Endothelial cell (in vitro differentiated cells): ENCODE results near the gene THSD7A. TPM values are rescaled to one million over a fixed set of nuclear protein-coding genes. Genes with fewer than 3 reads are reported as not detected.

Source experiments
- DNase-seq: peaks from one replicate; pipeline ENCODE4 v3.0.0; 2021; ENCODE audit warnings: low spot score
- H3K27ac Mint-ChIP-seq: one replicate; pipeline ENCODE4 v1.8.0; 2021; ENCODE audit warnings: mixed read lengths, inconsistent platforms; ENCODE audit not compliant: unreplicated experiment
- H3K27me3 Mint-ChIP-seq: one replicate; pipeline ENCODE4 v1.8.0; 2021; ENCODE audit warnings: mild to moderate bottlenecking, moderate library complexity, mixed read lengths, inconsistent platforms; ENCODE audit not compliant: unreplicated experiment
- H3K36me3 Mint-ChIP-seq: one replicate; pipeline ENCODE4 v1.8.0; 2021; ENCODE audit warnings: mild to moderate bottlenecking, low read depth, mixed read lengths, inconsistent platforms; ENCODE audit not compliant: unreplicated experiment
- H3K4me1 Mint-ChIP-seq: one replicate; pipeline ENCODE4 v1.8.0; 2021; ENCODE audit warnings: mild to moderate bottlenecking, mixed read lengths, inconsistent platforms; ENCODE audit not compliant: unreplicated experiment
- H3K4me3 Mint-ChIP-seq: one replicate; pipeline ENCODE4 v1.8.0; 2021; ENCODE audit warnings: mild to moderate bottlenecking, mixed read lengths, inconsistent platforms; ENCODE audit not compliant: unreplicated experiment
- H3K9me3 Mint-ChIP-seq: one replicate; pipeline ENCODE4 v1.8.0; 2021; ENCODE audit warnings: mixed read lengths, inconsistent platforms; ENCODE audit not compliant: unreplicated experiment
- total RNA-seq: library from RNA; stranded (reverse); fragmentation: NEBNext Ultra II Directional; extraction: Animal tissue kit (Norgen Biotek cat#: 25700); gene quantifications from one replicate; pipeline ENCODE4 v1.2.1, GENCODE V29; 2021; ENCODE audit not compliant: unreplicated experiment
- TF ChIP-seq, protein P1 (sequence below): fragments of 200-600 bp; sonication (generic); IDR thresholded peaks from one replicate; pipeline ENCODE4 v1.5.0; 2021; ENCODE audit warnings: antibody characterized with exemption; ENCODE audit not compliant: unreplicated experiment

The THSD7A gene
- total RNA-seq, 1 donor from 2014 or later = 28.7 TPM

DNA sequence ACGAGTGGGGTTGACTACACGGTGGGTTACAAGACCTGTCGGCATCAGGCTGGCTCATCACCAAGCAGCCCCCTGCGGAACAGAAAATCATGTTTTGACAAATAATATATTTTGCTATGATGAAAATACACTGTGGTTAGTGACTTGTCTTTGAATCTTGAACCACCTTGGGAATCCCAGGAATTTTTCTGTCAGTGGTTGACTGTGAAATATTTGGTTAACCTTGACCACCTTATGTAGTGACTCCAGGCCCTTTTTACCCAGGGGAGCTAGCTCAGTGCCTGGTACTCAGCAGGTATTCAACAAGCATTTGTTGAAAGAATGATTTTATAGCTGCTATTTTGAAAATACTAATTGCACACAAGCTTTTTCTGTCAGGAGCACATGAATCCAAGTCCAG lies 452.4 kb downstream of the THSD7A start:
- DNase-seq = no peak
- TF ChIP-seq, protein P1, sequence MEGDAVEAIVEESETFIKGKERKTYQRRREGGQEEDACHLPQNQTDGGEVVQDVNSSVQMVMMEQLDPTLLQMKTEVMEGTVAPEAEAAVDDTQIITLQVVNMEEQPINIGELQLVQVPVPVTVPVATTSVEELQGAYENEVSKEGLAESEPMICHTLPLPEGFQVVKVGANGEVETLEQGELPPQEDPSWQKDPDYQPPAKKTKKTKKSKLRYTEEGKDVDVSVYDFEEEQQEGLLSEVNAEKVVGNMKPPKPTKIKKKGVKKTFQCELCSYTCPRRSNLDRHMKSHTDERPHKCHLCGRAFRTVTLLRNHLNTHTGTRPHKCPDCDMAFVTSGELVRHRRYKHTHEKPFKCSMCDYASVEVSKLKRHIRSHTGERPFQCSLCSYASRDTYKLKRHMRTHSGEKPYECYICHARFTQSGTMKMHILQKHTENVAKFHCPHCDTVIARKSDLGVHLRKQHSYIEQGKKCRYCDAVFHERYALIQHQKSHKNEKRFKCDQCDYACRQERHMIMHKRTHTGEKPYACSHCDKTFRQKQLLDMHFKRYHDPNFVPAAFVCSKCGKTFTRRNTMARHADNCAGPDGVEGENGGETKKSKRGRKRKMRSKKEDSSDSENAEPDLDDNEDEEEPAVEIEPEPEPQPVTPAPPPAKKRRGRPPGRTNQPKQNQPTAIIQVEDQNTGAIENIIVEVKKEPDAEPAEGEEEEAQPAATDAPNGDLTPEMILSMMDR = no peak
- H3K9me3 Mint-ChIP-seq = no peaks in the 10 kb centered on the region
- H3K4me3 Mint-ChIP-seq = no peak overlapping the region
- no peaks in the 10 kb centered on the region for H3K4me1 Mint-ChIP-seq
- no peaks in the 10 kb centered on the region for H3K36me3 Mint-ChIP-seq
- H3K27me3 Mint-ChIP-seq = no peaks in the 10 kb centered on the region
- no peak overlapping the region for H3K27ac Mint-ChIP-seq

DNA sequence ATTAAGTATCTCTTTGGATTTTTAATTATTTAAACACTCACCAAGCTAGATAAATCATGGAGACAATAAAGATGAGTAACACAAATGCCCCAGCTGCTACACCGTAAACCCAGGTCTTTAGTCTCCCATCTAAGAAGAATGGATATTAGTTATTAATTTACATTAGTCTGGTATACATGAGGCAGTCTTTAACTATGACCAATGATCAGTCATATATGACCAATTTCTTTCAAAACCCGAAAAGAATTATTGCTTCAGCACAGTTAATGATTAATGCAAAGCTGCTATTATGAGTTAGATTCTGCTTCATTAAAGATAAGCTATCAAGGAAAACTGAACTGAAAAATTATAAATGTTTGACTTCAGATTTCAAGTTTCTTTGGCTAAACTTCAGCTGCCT lies 455.5 kb downstream of the THSD7A start:
- H3K4me3 Mint-ChIP-seq = no peak overlapping the region
- H3K36me3 Mint-ChIP-seq = no peaks in the 10 kb centered on the region
- DNase-seq = no peak

DNA sequence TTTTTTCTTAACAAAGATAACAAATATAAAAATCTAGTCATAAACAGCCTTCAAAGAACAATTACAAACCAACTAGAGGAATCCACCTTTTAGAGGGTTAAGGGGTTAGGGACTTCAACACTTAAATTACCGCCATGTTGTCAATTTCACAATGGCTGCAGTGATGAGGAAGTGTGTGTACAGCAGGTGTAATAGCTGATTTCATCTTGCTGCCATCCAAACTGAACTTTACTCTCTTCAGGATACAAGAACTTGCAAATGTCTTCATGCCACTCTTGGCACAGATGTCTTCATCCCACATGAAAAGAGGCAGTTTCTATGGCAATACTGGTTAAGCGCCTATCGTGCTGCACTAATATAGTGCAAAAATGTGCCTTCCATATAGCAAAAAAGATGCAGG lies 457.4 kb downstream of the THSD7A start:
- no peak overlapping the region for H3K4me3 Mint-ChIP-seq
- H3K4me1 Mint-ChIP-seq = peaks cover 2% of the 10 kb centered on the region
- H3K36me3 Mint-ChIP-seq = no peaks in the 10 kb centered on the region
- DNase-seq = no peak
- H3K27ac Mint-ChIP-seq = no peak overlapping the region
- no peaks in the 10 kb centered on the region for H3K27me3 Mint-ChIP-seq
- H3K9me3 Mint-ChIP-seq = no peaks in the 10 kb centered on the region
- TF ChIP-seq, protein P1 = no peak

More for the DNA sequence above, 455.5 kb downstream of the THSD7A start:
- Mint-ChIP-seq H3K4me1 (no peaks in the 10 kb centered on the region), H3K9me3 (no peaks in the 10 kb centered on the region), H3K27me3 (no peaks in the 10 kb centered on the region), H3K27ac (no peak overlapping the region)
- TF ChIP-seq, protein P1 = no peak

DNA sequence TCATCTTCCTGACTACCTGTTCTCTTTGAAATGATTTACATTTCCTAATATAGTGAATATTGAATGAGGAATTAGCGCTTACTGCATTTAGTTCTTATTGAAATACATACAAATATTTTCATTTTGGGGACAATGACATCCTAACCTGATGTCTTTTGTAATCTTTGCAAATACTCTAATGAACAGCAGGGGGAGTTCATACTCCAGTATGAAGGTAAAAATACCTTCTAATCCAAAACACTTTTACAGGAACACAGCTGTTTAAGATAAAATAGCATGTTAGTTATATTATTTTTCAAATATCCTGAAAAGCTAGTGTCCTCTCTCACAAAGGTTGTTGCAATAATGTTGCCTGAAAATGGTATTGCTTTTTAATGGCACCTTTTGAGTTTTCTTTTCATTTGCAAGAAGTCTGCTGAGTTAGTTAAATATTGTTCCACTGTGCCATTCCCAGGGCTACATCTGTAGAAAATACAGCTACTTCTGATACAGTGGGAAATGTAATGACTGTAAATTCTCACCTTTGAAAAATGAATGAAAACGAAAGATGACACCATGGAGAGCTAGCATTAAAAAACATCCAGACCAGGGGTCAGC lies 458.4 kb downstream of the THSD7A start:
- no peaks in the 10 kb centered on the region for H3K36me3 Mint-ChIP-seq
- H3K9me3 Mint-ChIP-seq = no peaks in the 10 kb centered on the region
- H3K27me3 Mint-ChIP-seq = no peaks in the 10 kb centered on the region
- no peak overlapping the region for H3K4me3 Mint-ChIP-seq
- DNase-seq = no peak
- H3K4me1 Mint-ChIP-seq = peaks cover 2% of the 10 kb centered on the region
- TF ChIP-seq, protein P1 = peak; percentile 73
- no peak overlapping the region for H3K27ac Mint-ChIP-seq

DNA sequence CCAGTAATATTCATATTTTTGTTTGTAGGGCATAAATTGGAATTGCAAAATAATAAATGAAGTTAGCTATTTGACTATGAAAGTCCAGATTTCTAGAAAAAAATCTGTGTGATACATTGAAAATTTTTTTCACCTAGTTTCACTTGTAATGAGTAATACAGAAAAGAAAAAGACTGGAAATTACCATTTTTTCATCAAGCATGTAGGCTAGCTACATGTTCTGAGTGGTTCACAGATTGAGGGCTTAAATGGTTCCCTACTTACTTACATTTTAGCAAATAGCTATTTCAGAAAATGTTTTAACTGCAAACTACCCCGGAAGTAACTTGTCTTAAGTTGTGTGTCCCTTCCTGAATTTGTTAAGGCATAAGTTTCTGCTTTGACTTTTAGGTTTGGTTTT lies 462.3 kb downstream of the THSD7A start:
- peaks cover 8% of the 10 kb centered on the region for H3K4me1 Mint-ChIP-seq
- TF ChIP-seq, protein P1 = no peak
- no peak for DNase-seq
- H3K27ac Mint-ChIP-seq = no peak overlapping the region
- H3K27me3 Mint-ChIP-seq = peaks cover 2% of the 10 kb centered on the region
- no peaks in the 10 kb centered on the region for H3K36me3 Mint-ChIP-seq
- H3K4me3 Mint-ChIP-seq = no peak overlapping the region
- no peaks in the 10 kb centered on the region for H3K9me3 Mint-ChIP-seq
